Measurements from ENCODE around the gene ATXN3. TPM values are rescaled to one million over a fixed set of nuclear protein-coding genes. Genes with fewer than 3 reads are reported as not detected.

The ATXN3 gene
- total RNA-seq, 1 donor from 2014 or later = 50.4 TPM

DNA sequence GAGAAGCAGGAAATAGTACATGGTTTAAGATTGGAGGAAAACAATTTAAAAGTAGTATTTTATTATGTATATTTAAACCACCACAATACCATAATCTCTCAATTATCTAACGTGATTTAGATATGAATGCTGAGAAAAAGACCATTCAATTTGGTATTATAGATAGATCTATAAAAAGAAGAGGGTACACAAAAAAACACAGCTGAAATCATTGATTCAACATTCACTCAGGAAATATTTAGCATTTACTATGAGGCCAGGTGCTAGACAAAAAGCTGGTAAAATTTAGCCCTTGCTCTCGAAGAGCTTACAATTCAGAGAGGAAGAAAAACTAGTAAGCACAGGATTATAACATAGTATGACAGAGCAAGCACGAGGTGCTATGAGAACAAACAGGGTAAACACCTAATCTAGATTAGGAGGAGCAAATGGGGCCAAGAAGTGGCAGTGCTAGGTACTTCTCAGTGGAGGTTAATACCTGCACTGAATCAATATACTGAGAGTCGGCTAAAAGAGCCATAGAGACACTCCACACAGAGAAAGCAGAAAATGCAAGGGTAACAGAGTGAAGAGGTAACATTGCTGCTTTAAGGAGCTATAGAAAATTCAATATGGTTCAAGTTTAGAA is 94.1 kb downstream of the ATXN3 start:
- no peaks in the 10 kb centered on the region for H3K9me3 ChIP-seq
- TF ChIP-seq, protein P1, sequence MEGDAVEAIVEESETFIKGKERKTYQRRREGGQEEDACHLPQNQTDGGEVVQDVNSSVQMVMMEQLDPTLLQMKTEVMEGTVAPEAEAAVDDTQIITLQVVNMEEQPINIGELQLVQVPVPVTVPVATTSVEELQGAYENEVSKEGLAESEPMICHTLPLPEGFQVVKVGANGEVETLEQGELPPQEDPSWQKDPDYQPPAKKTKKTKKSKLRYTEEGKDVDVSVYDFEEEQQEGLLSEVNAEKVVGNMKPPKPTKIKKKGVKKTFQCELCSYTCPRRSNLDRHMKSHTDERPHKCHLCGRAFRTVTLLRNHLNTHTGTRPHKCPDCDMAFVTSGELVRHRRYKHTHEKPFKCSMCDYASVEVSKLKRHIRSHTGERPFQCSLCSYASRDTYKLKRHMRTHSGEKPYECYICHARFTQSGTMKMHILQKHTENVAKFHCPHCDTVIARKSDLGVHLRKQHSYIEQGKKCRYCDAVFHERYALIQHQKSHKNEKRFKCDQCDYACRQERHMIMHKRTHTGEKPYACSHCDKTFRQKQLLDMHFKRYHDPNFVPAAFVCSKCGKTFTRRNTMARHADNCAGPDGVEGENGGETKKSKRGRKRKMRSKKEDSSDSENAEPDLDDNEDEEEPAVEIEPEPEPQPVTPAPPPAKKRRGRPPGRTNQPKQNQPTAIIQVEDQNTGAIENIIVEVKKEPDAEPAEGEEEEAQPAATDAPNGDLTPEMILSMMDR (IDR thresholded peaks at IDR 0.05) = no peak
- no peak for DNase-seq
- no peak overlapping the region for H3K27ac ChIP-seq
- ATAC-seq = peak; percentile 67
- H3K4me3 ChIP-seq = no peak overlapping the region
- H3K27me3 ChIP-seq = no peaks in the 10 kb centered on the region
- H3K36me3 ChIP-seq = peaks cover 100% of the 10 kb centered on the region
- no peaks in the 10 kb centered on the region for H3K4me1 ChIP-seq
- intact Hi-C loops (cut with DNase I) = no loop called here

DNA sequence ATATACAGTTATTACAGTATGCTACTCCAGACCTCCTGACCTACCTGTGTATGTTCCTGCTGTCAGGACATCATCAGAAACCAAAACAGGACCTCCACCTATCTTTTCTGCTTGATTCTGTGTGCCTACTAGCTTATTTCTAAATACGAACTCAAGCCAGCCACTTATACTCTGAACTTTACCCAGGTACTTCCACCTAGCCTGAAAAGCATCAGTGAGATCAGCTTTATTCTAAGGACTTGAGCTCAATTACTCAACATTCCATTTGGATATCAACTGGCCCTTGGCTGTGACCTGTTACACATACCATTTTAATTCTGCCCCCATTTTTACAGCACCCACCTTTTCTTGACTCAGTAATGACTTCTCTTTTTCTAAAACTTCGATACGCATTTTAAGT is 95.7 kb downstream of the ATXN3 start:
- Histone ChIP-seq H3K9me3 (no peaks in the 10 kb centered on the region), H3K4me3 (no peak overlapping the region), H3K27me3 (no peaks in the 10 kb centered on the region), H3K4me1 (no peaks in the 10 kb centered on the region), H3K36me3 (peaks cover 99% of the 10 kb centered on the region), H3K27ac (no peak overlapping the region)
- ATAC-seq (no peak), DNase-seq (no peak)
- TF ChIP-seq, protein P1 (IDR thresholded peaks at IDR 0.05) = no peak
- intact Hi-C loops (cut with DNase I) = no loop called here

DNA sequence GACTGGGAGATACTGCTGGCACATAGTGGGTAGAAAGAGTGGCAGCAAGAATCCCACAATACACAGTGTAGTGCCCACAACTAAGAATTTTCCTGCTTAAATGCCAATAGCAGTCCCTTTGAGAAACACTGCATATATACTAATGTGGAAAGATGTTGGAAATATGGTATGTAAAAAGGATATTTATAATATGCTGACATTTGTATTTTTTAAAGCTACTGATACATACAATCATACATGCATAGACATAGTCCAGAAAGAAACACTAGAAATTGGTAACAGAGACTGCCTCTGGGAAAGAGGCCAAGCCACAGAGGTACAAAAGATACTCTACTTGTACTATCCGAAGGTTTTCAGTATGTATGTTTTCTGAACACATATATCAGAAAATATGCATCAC is 96.8 kb downstream of the ATXN3 start:
- TF ChIP-seq, protein P1 (IDR thresholded peaks at IDR 0.05) = no peak
- H3K36me3 ChIP-seq = peaks cover 98% of the 10 kb centered on the region
- H3K27me3 ChIP-seq = no peaks in the 10 kb centered on the region

More for the DNA sequence above, 96.8 kb downstream of the ATXN3 start:
- intact Hi-C loops (cut with DNase I) = no loop called here
- Histone ChIP-seq H3K27ac (no peak overlapping the region), H3K4me3 (no peak overlapping the region), H3K4me1 (no peaks in the 10 kb centered on the region), H3K9me3 (no peaks in the 10 kb centered on the region)
- DNase-seq (no peak), ATAC-seq (no peak)

Other genes starting within 250 kb of the ATXN3 start
- 56.7 TPM for gene TC2N, start 239.0 kb downstream of the ATXN3 start, total RNA-seq
- gene FBLN5, start 158.9 kb downstream of the ATXN3 start, total RNA-seq = 245 TPM
- 68.9 TPM for gene TRIP11, start 66.5 kb downstream of the ATXN3 start, total RNA-seq
- gene NDUFB1, start 15.1 kb upstream of the ATXN3 start, total RNA-seq = 95.4 TPM
- 58.6 TPM for gene CPSF2, start 15.4 kb upstream of the ATXN3 start, total RNA-seq
- 1.6 TPM for gene SLC24A4, start 216.6 kb upstream of the ATXN3 start, total RNA-seq

Data from upper lobe of right lung (tissue), 1 donor.